NOMO-1 treated with dmso at 0.1 percent for 144 hours (cell line): ENCODE measurements around the gene AHNAK2.
"Not testable (repeated sequence)": the region's sequence is repeated elsewhere in the genome, so short reads cannot be mapped to it uniquely, and the experiment has no call there.

Experiments used
- DNase-seq: peaks from one replicate; lab custom pipeline; 2025; ENCODE audit not compliant: unreplicated experiment; lab: John Stamatoyannopoulos, UW

The AHNAK2 gene

GRCh38 chr14:104954746-104955395, 23.3 kb downstream of the AHNAK2 start:
- no peak for DNase-seq

DNA sequence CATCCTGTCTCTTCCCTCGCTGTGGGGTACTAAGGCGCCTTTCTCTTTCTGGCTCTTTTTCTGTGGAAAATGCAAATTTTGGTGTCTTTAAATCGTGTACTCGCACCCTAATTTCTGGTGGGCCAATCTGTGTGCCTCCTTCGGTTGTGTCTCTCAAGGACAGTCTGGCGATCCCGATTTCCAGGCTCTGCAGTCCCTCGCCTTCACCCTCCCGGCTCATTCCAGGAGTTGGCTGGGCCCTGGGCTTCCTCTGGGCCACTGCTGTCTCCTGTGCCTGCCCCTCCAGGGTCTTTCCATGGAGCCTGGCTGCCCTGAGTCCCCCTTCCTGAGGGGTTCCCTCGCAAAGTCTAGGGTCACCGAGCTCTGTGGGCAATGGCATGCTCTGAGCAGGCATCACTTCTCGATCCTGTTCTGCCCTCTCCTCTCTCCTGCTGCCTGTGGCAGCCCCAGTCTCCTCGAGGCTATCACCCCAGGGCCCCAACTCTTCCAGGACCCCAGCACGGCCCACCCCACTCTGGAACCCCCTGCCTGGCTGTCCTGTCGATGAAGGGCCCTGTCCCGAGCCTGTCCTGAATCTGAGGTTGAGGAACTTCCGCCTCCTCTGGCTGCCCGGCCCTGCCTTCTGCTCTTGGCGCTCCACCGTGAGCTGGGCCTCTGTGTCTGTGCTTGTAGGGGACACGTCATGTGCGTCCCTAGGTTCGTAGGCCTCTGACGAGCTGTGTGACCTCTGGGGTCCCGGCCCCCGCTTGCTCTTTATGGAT, 24.1 kb downstream of the AHNAK2 start:
- no peak for DNase-seq

- no peak for DNase-seq
Measured at GRCh38 chr14:104953097-104953496, 25.1 kb downstream of the AHNAK2 start.

GRCh38 chr14:104951863-104952657, 26.1 kb downstream of the AHNAK2 start:
- not testable (repeated sequence) for DNase-seq

GRCh38 chr14:104950701-104951100, 27.5 kb downstream of the AHNAK2 start:
- DNase-seq, result not testable (repeated sequence)

DNA sequence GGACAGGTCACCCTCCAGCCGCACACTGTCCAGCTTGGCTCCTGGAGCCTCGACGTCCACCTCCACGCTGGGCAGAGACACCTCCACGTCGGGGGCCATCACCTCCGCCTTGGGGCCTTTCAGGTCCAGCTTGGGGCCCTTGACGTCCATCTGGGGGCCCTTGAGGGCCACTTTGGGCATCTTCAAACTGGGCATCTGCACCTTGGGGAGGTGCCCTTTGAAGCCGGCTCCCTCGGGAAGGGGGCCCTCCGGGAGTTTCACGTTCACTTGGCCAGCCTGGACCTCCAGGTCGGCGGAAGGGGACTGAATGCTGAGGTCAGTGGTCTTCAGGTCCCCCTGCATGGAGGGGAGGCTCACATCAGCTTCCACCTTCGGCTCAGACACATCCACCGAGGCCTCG, 28.2 kb downstream of the AHNAK2 start:
- DNase-seq, result no peak

GRCh38 chr14:104949406-104949955, 28.7 kb downstream of the AHNAK2 start:
- DNase-seq, result not testable (repeated sequence)

DNA sequence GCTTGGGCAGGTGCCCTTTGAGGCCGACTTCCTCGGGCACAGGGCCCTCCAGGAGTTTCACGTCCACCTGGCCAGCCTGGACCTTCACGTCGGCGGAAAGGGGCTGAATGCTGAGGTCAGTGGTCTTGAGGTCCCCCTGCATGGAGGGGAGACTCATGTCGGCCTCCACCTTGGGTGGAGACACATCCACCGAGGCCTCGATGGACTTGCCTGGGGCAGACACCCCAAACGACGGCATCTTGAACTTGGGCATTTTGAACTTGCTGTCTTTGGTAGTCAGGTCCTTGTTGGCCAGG, 29.5 kb downstream of the AHNAK2 start:
- DNase-seq, result no peak

GRCh38 chr14:104947881-104948735, 30.1 kb downstream of the AHNAK2 start:
- DNase-seq, result not testable (repeated sequence)

GRCh38 chr14:104947201-104947600, 31.0 kb downstream of the AHNAK2 start:
- DNase-seq, result not testable (repeated sequence)

GRCh38 chr14:104945986-104946965, 31.9 kb downstream of the AHNAK2 start:
- DNase-seq, result not testable (repeated sequence)

DNA sequence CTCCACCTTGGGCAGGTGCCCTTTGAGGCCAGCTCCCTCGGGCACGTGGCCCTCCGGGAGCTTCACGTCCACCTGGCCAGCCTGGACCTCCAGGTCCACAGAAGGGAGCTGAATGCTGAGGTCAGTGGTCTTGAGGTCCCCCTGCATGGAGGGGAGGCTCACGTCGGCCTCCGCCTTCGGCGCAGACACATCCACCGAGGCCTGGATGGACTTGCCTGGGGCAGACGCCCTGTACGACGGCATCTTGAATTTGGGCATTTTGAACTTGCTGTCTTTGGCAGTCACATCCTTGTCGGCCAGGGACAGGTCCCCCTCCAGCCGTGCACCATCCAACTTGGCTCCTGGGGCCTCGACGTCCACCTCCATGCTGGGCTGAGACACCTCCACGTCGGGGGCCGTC, 32.9 kb downstream of the AHNAK2 start:
- not testable (repeated sequence) for DNase-seq

DNA sequence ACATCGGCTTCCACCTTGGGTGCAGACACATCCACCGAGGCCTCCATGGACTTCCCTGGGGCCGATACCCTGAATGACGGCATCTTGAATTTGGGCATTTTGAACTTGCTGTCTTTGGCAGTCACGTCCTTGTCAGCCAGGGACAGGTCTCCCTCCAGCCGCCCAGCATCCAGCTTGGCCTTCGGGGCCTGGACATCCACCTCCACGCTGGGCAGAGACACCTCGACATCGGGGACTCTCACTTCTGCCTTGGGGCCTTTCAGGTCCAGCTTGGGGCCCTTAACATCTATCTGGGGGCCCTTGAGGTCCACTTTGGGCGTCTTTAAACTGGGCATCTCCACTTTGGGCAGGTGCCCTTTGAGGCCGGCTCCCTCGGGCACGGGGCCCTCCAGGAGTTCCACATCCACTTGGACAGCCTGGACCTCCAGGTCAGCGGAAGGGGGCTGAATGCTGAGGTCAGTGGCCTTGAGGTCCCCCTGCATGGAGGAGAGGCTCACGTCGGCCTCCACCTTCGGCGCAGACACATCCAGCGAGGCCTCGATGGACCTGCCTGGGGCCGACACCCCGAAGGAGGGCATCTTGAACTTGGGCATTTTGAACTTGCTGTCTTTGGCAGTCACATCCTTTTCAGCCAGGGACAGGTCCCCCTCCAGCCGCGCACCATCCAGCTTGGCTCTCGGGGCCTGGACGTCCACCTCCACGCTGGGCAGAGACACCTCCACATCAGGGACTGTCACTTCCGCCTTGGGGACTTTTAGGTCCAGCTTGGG, 33.6 kb downstream of the AHNAK2 start:
- DNase-seq, result not testable (repeated sequence)

DNA sequence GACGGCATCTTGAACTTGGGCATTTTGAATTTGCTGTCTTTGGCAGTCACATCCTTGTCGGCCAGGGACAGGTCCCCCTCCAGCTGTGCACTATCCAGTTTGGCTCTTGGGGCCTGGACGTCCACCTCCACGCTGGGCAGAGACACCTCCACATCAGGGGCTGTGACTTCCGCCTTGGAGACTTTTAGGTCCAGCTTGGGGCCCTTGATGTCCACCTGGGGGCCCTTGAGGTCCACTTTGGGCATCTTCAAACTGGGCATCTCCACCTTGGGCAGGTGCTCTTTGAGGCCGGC, 34.2 kb downstream of the AHNAK2 start:
- not testable (repeated sequence) for DNase-seq

DNA sequence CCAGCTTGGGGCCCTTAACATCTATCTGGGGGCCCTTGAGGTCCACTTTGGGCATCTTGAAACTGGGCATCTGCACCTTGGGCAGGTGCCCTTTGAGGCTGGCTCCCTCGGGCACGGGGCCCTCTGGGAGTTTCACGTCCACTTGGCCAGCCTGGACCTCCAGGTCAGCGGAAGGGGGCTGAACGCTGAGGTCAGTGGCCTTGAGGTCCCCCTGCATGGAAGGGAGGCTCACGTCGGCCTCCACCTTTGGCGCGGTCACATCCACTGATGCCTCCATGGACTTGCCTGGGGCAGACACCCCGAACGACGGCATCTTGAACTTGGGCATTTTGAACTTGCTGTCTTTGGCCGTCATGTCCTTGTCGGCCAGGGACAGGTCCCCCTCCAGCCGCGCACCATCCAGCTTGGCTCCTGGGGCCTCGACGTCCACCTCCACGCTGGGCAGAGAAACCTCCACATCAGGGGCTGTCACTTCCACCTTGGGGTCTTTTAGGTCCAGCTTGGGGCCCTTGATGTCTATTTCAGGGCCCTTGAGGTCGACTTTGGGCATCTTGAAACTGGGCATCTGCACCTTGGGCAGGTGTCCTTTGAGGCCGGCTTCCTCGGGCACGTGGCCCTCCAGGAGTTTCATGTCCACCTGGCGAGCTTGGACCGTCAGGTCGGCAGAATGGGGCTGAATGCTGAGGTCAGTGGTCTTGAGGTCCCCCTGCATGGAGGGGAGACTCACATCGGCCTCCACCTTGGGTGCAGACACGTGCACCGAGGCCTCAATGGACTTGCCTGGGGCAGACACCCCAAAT, 34.8 kb downstream of the AHNAK2 start:
- not testable (repeated sequence) for DNase-seq

GRCh38 chr14:104942586-104942985, 35.6 kb downstream of the AHNAK2 start:
- DNase-seq, result no peak

DNA sequence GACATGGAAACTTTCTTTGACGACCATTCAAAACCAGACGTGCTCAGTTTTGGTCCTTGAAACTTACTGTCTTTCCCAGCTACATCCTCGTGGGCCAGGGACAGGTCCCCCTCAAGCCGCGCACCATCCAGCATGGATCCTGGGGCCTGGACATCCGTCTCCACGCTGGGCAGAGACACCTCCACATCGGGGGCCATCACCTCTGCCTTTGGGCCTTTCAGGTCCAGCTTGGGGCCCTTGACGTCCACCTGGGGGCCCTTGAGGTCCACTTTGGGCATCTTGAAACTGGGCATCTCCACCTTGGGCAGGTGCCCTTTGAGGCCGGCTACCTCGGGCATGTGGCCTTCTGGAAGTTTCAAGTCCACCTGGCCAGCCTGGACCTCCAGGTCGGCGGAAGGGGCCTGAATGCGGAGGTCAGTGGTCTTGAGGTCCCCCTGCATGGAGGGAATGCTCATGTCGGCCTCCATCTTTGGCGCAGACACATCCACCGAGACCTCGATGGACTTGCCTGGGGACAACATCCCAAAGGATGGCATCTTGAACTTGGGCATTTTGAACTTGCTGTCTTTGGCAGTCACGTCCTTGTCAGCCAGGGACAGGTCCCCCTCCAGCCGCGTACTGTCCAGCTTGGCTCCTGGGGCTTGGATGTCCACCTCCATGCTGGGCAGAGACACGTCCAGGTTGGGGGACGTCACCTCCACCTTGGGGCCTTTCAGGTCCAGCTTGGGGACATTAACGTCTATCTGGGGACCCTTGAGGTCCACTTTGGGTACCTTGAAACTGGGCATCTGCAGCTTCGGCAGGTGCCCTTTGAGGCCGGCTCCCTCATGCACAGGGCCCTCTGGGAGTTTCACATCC, 36.4 kb downstream of the AHNAK2 start:
- no peak for DNase-seq
